ENCODE measurements around the gene PGLYRP1.

GRCh38 chr19:46040952-46041500 lies 18.2 kb upstream of the PGLYRP1 start, which contains the start of gene IGFL4:
- TF ChIP-seq CTCF (IDR thresholded peaks at IDR 0.05) (no peak), POLR2AphosphoS5 (IDR thresholded peaks at IDR 0.05) (no peak), EP300 (IDR thresholded peaks at IDR 0.05) (no peak)
